SK-N-SH treated with all-trans-retinoic acid at 6 μM for 48 hours (cell line): ENCODE data around the gene RASGEF1B.

Experiments
- PPARA ChIP-seq: fragments of 250-450 bp; sonication (Bioruptor Pico); IDR thresholded peaks from 2 replicates; pipeline ENCODE4 v1.5.0; 2020; ENCODE audit warnings: mild to moderate bottlenecking, borderline replicate concordance
- TOX ChIP-seq: fragments of 250-450 bp; sonication (Bioruptor Pico); IDR thresholded peaks from 2 replicates; pipeline ENCODE4 v1.8.0; 2021; ENCODE audit warnings: mild to moderate bottlenecking, moderate library complexity, borderline replicate concordance

- TF ChIP-seq PPARA (no peak), TOX (CRISPR knock-in tag) (no peak)
These were observed 14.8 kb upstream of the RASGEF1B start for GRCh38 chr4:81486502-81486901.
